HFF-Myc (cell line): ENCODE results near the gene STXBP3.

Source experiments
- DNase-seq: peaks from one replicate; pipeline ENCODE4 v3.0.0-alpha.2; 2011; ENCODE audit warnings: low read depth; ENCODE audit errors: extremely low read depth
- H3K4me3 ChIP-seq: replicated peaks from 2 replicates; pipeline ENCODE4 v1.5.1; 2011; ENCODE audit warnings: low read depth, mild to moderate bottlenecking, control low read depth, low read length
- TF ChIP-seq, protein P1 (sequence below): IDR thresholded peaks from 2 replicates; pipeline ENCODE4 v1.5.1; 2012; ENCODE audit warnings: mild to moderate bottlenecking, low read depth, low read length, control low read depth; ENCODE audit errors: missing control alignments

Gene STXBP3

DNA sequence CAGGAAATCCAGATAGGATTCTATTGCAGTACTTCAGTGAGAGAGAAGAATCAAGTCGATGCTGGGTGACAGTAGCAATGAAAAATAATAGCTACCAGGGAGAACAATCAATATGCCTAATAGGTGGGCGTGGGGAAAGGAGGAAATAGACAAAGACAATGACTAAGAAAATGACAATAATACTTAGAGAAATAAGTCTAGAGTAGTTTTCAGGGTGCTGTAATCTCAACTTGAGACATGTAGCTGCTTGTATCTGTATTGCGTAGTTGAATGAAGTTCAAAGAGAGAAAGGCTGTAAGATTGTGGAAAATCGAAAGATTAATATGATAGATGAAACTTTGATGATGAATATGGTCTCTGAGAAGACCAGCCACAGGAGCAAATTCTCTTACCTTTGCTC is 2.6 kb downstream of the STXBP3 start:
- no peak for DNase-seq
- no peak overlapping the region for H3K4me3 ChIP-seq
- TF ChIP-seq, protein P1, sequence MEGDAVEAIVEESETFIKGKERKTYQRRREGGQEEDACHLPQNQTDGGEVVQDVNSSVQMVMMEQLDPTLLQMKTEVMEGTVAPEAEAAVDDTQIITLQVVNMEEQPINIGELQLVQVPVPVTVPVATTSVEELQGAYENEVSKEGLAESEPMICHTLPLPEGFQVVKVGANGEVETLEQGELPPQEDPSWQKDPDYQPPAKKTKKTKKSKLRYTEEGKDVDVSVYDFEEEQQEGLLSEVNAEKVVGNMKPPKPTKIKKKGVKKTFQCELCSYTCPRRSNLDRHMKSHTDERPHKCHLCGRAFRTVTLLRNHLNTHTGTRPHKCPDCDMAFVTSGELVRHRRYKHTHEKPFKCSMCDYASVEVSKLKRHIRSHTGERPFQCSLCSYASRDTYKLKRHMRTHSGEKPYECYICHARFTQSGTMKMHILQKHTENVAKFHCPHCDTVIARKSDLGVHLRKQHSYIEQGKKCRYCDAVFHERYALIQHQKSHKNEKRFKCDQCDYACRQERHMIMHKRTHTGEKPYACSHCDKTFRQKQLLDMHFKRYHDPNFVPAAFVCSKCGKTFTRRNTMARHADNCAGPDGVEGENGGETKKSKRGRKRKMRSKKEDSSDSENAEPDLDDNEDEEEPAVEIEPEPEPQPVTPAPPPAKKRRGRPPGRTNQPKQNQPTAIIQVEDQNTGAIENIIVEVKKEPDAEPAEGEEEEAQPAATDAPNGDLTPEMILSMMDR: no peak

DNA sequence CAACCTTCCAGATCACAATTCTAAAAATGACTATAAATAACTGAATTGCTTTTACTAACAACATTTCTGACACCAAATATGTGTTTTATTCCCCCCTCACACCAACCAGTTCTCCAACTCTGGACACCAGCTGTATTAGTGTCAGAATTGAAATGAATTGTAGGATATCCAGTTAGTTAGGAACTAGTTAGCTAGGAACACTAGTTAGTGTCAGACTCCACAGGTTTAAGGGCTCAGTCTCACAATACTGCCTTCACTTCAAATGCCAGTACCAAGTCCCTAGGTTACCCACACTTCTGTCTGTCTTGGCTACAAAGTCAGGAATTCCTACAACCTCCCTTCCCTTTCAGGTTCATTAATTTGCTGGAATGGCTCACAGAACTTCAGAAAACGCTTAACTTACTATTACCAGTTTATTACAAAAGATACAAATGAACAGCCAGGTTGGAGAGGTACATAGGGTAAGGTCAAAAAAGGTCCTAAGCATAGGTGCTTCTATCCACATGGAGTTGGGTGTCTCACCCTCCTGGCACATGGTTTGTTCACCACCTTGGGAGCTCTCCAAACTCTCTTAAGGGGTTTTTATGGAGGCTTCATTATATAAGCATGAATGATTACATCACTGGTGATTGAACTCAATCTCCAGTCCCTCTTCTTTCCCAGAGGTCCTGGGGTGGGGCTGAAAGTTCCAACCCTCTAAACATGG is 4.2 kb downstream of the STXBP3 start:
- TF ChIP-seq, protein P1: no peak
- H3K4me3 ChIP-seq: no peak overlapping the region
- no peak for DNase-seq

DNA sequence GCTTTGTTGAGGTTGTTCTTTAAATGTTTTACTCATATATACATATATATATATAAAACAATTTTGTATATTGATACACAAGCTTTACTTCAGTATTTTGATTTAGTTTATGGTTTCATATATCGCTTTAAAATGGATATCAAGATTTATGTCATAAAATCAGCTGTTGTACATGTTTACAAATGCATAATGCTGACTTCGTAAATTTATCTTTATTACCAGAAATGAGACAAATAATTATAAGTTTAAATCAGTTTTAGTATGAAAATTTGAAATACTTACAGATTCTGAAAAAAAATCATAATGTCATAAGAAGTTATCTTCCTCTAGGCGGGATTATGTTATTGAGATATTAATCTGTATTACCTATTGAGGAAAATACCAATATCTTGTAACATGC is 6.9 kb downstream of the STXBP3 start:
- DNase-seq: no peak
- TF ChIP-seq, protein P1: no peak
- H3K4me3 ChIP-seq: no peak overlapping the region

DNA sequence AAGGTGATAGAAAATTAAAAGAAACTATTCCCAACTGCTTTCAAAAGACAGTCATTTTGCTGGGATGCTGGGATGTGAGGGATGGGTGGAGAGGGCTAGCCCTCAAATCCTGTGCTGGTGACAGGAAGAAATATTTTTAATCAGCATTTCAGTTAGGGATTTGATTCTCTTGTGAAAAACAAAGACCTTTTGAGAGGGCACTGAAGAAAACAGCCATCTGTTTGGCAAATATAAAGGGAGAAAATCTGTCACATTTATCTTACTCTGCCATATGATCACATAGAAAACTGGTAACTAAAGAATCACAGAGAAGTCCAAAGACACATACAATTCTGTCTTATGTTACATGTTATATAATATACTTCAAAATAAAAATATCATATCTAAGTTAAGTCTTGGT is 12.3 kb downstream of the STXBP3 start:
- TF ChIP-seq, protein P1: no peak
- no peak overlapping the region for H3K4me3 ChIP-seq
- no peak for DNase-seq

DNA sequence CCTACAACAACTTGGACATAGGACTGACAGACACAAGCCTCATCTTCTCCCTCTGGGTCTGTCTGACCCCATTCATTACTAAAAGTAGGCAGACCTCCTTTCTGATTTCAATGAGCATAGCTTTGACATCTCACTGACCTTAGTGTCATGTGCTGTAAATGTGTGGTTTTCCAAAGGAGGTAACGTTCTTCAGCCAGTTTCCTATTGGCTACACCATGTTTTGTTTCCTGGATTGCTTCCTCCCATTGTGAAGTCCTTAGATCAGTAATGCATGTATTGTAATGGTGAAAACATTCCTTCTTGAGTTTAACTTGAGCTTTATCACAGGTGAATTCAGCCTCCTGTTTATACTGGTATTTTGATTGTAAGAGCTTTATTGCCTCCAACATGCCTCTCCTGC is 20.6 kb downstream of the STXBP3 start:
- no peak for DNase-seq
- H3K4me3 ChIP-seq: no peak overlapping the region
- TF ChIP-seq, protein P1: no peak

DNA sequence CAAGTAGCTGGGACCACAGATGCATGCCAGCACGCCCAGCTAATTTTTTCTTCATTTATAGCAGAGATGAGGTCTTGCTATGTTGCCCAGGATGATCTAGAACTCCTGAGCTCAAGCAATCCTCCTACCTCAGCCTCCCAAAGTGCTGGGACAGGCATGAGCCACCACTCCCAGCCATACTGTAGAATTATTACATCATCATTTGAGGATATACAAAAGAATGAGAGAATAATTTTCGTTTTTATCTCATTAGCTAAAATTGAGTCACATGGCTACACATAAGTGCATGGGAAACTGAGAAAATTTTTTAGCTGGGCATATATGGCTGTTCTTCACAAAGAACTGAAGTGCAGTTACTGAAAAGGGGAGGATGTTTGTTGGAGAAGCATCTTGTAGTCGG is 21.2 kb downstream of the STXBP3 start:
- TF ChIP-seq, protein P1: no peak
- DNase-seq: no peak
- H3K4me3 ChIP-seq: no peak overlapping the region

DNA sequence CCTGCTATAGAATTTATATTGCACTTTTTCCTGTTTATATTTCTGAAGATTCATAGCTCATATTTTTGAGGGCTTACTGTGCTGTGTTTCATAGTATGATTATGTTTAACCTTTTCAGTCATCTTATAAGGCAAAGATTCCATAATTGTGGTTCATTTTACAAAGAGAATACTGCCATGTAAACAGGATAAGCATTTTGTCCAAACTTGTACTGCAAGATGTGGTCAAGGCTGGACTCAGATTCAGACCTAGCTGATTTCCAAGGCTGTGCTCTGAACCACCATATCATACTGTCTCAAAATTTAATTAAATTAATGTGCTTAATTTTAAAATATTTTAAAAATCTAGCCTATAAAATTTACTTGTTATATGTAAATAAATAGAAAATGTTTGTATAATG is 31.4 kb downstream of the STXBP3 start:
- H3K4me3 ChIP-seq: no peak overlapping the region
- no peak for DNase-seq
- TF ChIP-seq, protein P1: no peak
